HG03432 (cell line): ENCODE results near the gene ZDHHC22.

Experiments used
- ATAC-seq: cut with Tn5 transposase; IDR thresholded peaks from one replicate; pipeline ENCODE4 v1.9.1; 2021; ENCODE audit warnings: mild to moderate bottlenecking, moderate library complexity; ENCODE audit not compliant: unreplicated experiment

The ZDHHC22 gene

DNA sequence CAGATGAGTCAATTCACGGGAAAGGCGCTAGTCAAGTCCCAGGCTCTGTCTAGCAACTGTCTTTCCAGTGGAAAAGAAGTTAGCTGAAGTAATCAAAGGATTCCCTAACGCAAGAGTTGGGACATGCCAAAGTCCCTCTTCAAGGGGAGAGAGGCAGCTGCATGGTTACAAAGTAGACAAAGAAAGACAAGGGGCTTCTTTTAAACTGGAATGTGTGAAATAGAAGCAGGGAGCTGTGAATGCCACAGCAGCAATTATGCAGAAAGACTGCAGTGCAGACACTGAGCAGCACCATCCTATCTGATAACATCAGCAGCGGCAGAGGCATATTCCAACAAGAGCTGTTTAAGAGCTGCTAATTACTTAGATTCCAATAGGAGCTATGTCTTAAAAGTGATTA is 56.1 kb downstream of the ZDHHC22 start:
- ATAC-seq, result no peak

DNA sequence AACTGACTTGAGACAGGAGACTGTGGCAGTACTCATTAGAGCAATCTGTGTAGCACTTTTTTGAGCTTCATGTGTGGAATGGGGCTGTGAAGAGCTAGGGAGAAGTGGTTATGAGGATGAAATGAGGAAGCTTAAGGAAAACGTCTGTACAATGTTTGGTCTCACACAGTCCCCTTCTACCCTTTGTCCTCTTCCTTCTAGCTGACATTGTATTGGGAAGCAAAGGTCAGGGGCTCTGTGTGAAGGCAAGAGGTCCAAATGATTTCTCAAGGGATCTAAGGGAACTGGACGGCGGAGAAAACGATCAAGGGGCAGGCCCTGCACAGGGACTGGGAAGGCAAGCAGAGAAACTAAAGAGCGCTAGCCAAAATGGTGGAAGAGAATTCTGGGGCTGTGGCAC is 56.6 kb downstream of the ZDHHC22 start:
- ATAC-seq, result no peak

- no peak for ATAC-seq
These were observed 58.5 kb downstream of the ZDHHC22 start for GRCh38 chr14:77083082-77083481.

GRCh38 chr14:77082356-77082755 is 59.2 kb downstream of the ZDHHC22 start:
- ATAC-seq, result no peak
